ENCODE results near the gene RSBN1L. TPM values are rescaled to one million over a fixed set of nuclear protein-coding genes. Genes with fewer than 3 reads are reported as not detected.

The RSBN1L gene
- polyA plus RNA-seq, 2 of the 4 experiments (the other 2 are of a cell fraction) = 11.1 to 13.0 TPM

DNA sequence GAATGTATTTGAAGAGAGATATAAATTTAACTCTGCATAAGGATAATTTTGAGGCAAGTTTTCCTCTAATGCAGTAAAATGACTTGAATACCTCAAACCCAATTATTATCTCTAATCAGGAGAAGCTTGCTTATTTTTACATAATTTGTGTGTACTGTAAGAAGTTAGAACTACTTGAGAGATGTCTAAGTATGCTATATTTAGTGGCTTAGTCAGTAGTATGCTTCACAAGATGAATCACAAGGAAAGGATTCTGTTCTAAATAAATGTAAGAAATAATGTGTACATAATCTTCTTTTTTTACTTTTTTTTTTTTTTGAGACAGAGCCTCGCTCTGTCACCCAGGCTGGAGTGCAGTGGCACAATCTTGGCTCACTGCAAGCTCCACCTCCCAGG is 116.0 kb downstream of the RSBN1L start:
- POLR2A ChIA-PET = interaction anchor here (1.5 kb wide), 1 partner anchor 14 kb away, joined by 4 read pairs; the partner anchor contains the start of genes PHTF2 and TMEM60
- Histone ChIP-seq H3K4me2 (peak overlapping the region; percentile 43), H3K27ac (no peak overlapping the region), H3K9me3 (peaks cover 17% of the 10 kb centered on the region; the same call in 2 of the 3 replicates), H3K4me3 (no peak overlapping the region), H3K4me1 (peaks cover 11% of the 10 kb centered on the region; the same call in 2 of the 3 replicates)
- ATAC-seq (peak; percentile 56; a peak in 3 of 6 replicates), FAIRE-seq (no peak), DNase-seq (ENCODE audit: low read depth in 1 of 2, low spot score in 1 of 2) (peak in 1 of 2 experiments; percentile 14)
- CTCF ChIA-PET = interaction anchor here (2.2 kb wide), 1 partner anchor 13 kb away, joined by 6 read pairs; the partner anchor contains the start of genes PHTF2 and TMEM60
- WGBS (ENCODE audit: missing lambda C conversion rate) = 82% methylated on average over 1 of the region's 1 CpG
- TF ChIP-seq CHD4 (IDR thresholded peaks at IDR 0.05; ENCODE audit: borderline replicate concordance) = no peak

- CTCF ChIA-PET = interaction anchor here (1.2 to 1.4 kb wide), 2 partner anchors 9 to 11 kb away, joined by 3 read pairs; no protein-coding TSS in a partner anchor
- WGBS (ENCODE audit: missing lambda C conversion rate) = 94% methylated on average over 2 of the region's 2 CpGs
- peaks cover 14% of the 10 kb centered on the region; the same call in 2 of the 3 replicates for H3K9me3 ChIP-seq
- H3K4me2 ChIP-seq = no peak overlapping the region
- H3K4me1 ChIP-seq = peaks cover 11% of the 10 kb centered on the region; the same call in 2 of the 3 replicates
- no peak overlapping the region for H3K27ac ChIP-seq
- DNase-seq (ENCODE audit: low read depth in 1 of 2, low spot score in 1 of 2) (no peak), ATAC-seq (no peak), FAIRE-seq (no peak)
- POLR2A ChIA-PET = no interaction called here
- no peak for TF ChIP-seq JUNB (IDR thresholded peaks at IDR 0.05)
- TF ChIP-seq NR3C1 (IDR thresholded peaks at IDR 0.05) = no peak
- no peak for TF ChIP-seq FOSL2 (IDR thresholded peaks at IDR 0.05)
- no peak for TF ChIP-seq FOSL2 (CRISPR knock-in tag; IDR thresholded peaks at IDR 0.05)
- no peak for TF ChIP-seq RAD21 (conservative IDR thresholded peaks at IDR 0.05 in 1 of 2, IDR thresholded peaks at IDR 0.05 in 1 of 2)
- TF ChIP-seq, protein P1, sequence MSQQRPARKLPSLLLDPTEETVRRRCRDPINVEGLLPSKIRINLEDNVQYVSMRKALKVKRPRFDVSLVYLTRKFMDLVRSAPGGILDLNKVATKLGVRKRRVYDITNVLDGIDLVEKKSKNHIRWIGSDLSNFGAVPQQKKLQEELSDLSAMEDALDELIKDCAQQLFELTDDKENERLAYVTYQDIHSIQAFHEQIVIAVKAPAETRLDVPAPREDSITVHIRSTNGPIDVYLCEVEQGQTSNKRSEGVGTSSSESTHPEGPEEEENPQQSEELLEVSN (IDR thresholded peaks at IDR 0.05; ENCODE audit: borderline replicate concordance, low read depth) = no peak
- no peak for TF ChIP-seq PBX3 (IDR thresholded peaks at IDR 0.05)
- TF ChIP-seq HOXB13 (CRISPR knock-in tag; IDR thresholded peaks at IDR 0.05; ENCODE audit: low read depth) = no peak
- TF ChIP-seq, protein P2, sequence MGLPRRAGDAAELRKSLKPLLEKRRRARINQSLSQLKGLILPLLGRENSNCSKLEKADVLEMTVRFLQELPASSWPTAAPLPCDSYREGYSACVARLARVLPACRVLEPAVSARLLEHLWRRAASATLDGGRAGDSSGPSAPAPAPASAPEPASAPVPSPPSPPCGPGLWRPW (IDR thresholded peaks at IDR 0.05) = no peak
- no peak for TF ChIP-seq SMC3 (IDR thresholded peaks at IDR 0.05)
- no peak for TF ChIP-seq USF2 (IDR thresholded peaks at IDR 0.05)
- no peak for TF ChIP-seq NPAS2 (CRISPR knock-in tag; IDR thresholded peaks at IDR 0.05; ENCODE audit: borderline replicate concordance)
- TF ChIP-seq SREBF2 (IDR thresholded peaks at IDR 0.05) = no peak
- TF ChIP-seq, protein P3, sequence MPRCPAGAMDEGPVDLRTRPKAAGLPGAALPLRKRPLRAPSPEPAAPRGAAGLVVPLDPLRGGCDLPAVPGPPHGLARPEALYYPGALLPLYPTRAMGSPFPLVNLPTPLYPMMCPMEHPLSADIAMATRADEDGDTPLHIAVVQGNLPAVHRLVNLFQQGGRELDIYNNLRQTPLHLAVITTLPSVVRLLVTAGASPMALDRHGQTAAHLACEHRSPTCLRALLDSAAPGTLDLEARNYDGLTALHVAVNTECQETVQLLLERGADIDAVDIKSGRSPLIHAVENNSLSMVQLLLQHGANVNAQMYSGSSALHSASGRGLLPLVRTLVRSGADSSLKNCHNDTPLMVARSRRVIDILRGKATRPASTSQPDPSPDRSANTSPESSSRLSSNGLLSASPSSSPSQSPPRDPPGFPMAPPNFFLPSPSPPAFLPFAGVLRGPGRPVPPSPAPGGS (IDR thresholded peaks at IDR 0.05) = no peak
- TF ChIP-seq TFCP2L1 (CRISPR knock-in tag; IDR thresholded peaks at IDR 0.05) = no peak
- no peak for TF ChIP-seq JUN (IDR thresholded peaks at IDR 0.05)
- no peak for TF ChIP-seq HOXA7 (CRISPR knock-in tag; IDR thresholded peaks at IDR 0.05)
- no peak for TF ChIP-seq RCOR1 (IDR thresholded peaks at IDR 0.05; ENCODE audit: low read depth, low read length)
- no peak for TF ChIP-seq CEBPB (IDR thresholded peaks at IDR 0.05)
- TF ChIP-seq FOXS1 (CRISPR knock-in tag; IDR thresholded peaks at IDR 0.05) = no peak
- TF ChIP-seq GATA3 (IDR thresholded peaks at IDR 0.05; ENCODE audit: borderline replicate concordance) = no peak
- H3K4me3 ChIP-seq = no peak overlapping the region
These were observed 116.9 kb downstream of the RSBN1L start for GRCh38 chr7:77813180-77813579.
